ENCODE measurements around the gene RFTN2.
"Not testable (repeated sequence)": the region's sequence is repeated elsewhere in the genome, so short reads cannot be mapped to it uniquely, and the experiment has no call there.

DNA sequence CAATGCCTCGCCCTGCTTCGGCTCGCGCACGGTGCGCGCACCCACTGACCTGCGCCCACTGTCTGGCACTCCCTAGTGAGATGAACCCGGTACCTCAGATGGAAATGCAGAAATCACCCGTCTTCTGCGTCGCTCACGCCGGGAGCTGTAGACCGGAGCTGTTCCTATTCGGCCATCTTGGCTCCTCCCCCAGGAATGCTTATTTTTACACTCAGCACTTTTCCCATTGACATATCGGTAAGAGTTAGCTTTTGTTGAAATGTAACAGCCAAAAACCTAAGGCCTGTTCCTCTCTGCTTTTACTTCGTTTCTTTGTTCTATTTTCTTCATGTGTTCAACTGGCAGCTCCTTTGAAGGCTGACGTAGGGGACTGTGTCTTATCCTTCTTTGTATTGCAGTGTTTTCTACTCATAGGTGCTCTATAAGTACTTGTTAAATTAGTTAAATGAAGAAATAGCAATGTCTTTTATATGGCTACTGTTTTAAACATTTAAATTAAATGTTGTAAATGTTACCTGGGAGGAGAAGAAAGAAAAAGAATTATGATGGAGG lies 34.7 kb downstream of the RFTN2 start:
- not testable (repeated sequence) for TF ChIP-seq CTCF (IDR thresholded peaks at IDR 0.05; ENCODE audit: low read length); EZH2 (IDR thresholded peaks at IDR 0.05; ENCODE audit: borderline replicate concordance, low read length)
